Endothelial cell of umbilical vein (primary cell): Measurements from ENCODE around the gene OR4N2. TPM values are rescaled to one million over a fixed set of nuclear protein-coding genes. Genes with fewer than 3 reads are reported as not detected.
"Not testable (repeated sequence)": the region's sequence is repeated elsewhere in the genome, so short reads cannot be mapped to it uniquely, and the experiment has no call there.

Experiments used
- BruUV-seq: library from RNA; stranded (reverse); fragments of 400-500 nt; replicated peaks from 2 replicates; lab custom pipeline; 2021; lab: Mats Ljungman, UMichigan
- CTCF ChIA-PET: fragments of 300-600, 350-600 bp; sonication (Branson Sonifier 250); formaldehyde crosslinking; loops from one replicate; lab custom pipeline; 2021; ENCODE audit warnings: antibody characterized with exemption, inconsistent platforms; lab: Charles Lee
- POLR2A ChIA-PET: fragments of 300-600, 350-600 bp; sonication (Branson Sonifier 250); formaldehyde crosslinking; loops from one replicate; lab custom pipeline; 2021; ENCODE audit warnings: antibody characterized with exemption, inconsistent platforms; lab: Charles Lee
- DNase-seq: peaks from one replicate; pipeline ENCODE4 v3.0.0-alpha.2; 2011; ENCODE audit warnings: low read depth, low spot score
- FAIRE-seq: peaks from 2 replicates; lab custom pipeline; 2011; peaks lifted over from hg19 to GRCh38; lab: Jason Lieb, UNC
- H2AFZ ChIP-seq: 2 replicates; pipeline ENCODE4 v1.6.0; 2012; ENCODE audit warnings: low read depth, low read length, control low read depth, inconsistent platforms
- H3K27ac ChIP-seq: 2 replicates; pipeline ENCODE4 v1.5.1; 2011; ENCODE audit warnings: low read depth, mild to moderate bottlenecking, control low read depth, low read length, moderate library complexity; ENCODE audit not compliant: insufficient read depth
- H3K27me3 ChIP-seq, 2 experiments: 2 replicates each; pipeline versions ENCODE4 v1.6.0 to v1.6.1; 2011; ENCODE audit warnings: low read length in 2 of 2, mixed read lengths in 1 of 2; ENCODE audit not compliant: control insufficient read depth in 2 of 2, insufficient read depth in 2 of 2
- H3K36me3 ChIP-seq, 2 experiments: 2 replicates in 1 of 2; 3 replicates in 1 of 2; pipeline ENCODE4 v1.5.1; 2011; ENCODE audit warnings: low read length in 2 of 2, mild to moderate bottlenecking in 1 of 2, moderate library complexity in 1 of 2; ENCODE audit not compliant: control insufficient read depth in 2 of 2, insufficient read depth in 2 of 2; ENCODE audit errors: extremely low read depth in 1 of 2
- H3K4me1 ChIP-seq: 3 replicates; pipeline ENCODE4 v1.5.1; 2011; ENCODE audit warnings: mild to moderate bottlenecking, low read length; ENCODE audit not compliant: control insufficient read depth, insufficient read depth; ENCODE audit errors: extremely low read depth
- H3K4me2 ChIP-seq: 2 replicates; pipeline ENCODE4 v1.6.1; 2011; ENCODE audit warnings: low read length, control low read depth, mixed read lengths; ENCODE audit not compliant: insufficient read depth
- H3K4me3 ChIP-seq, 3 experiments: fragments of 200-600 bp in 1 of 3; sonication (generic), shearing (Covaris generic) in 1 of 3; replicated peaks in 1 of 3; 2 replicates each; pipeline ENCODE4 v1.5.1; 2011 to 2016; ENCODE audit warnings: control low read depth in 3 of 3, low read length in 3 of 3, mild to moderate bottlenecking in 2 of 3, inconsistent platforms in 1 of 3, low read depth in 1 of 3, moderate library complexity in 1 of 3; ENCODE audit not compliant: insufficient read depth in 1 of 3
- H3K79me2 ChIP-seq: 2 replicates; pipeline ENCODE4 v1.6.0; 2012; ENCODE audit warnings: low read length, inconsistent platforms; ENCODE audit not compliant: control insufficient read depth, insufficient read depth
- H3K9ac ChIP-seq: replicated peaks from 2 replicates; pipeline ENCODE3; 2011; ENCODE audit warnings: low read length, control low read depth; ENCODE audit not compliant: insufficient read depth; ENCODE audit errors: extremely low read depth
- H3K9me1 ChIP-seq: replicated peaks from 3 replicates; pipeline ENCODE4 v1.6.0; 2011; ENCODE audit warnings: mild to moderate bottlenecking, low read length; ENCODE audit not compliant: control insufficient read depth, insufficient read depth; ENCODE audit errors: extremely low read depth
- H3K9me3 ChIP-seq: replicated peaks from 2 replicates; pipeline ENCODE4 v1.5.1; 2012; ENCODE audit warnings: low read length, inconsistent platforms; ENCODE audit not compliant: control insufficient read depth, insufficient read depth
- H4K20me1 ChIP-seq: replicated peaks from 2 replicates; pipeline ENCODE3; 2011; ENCODE audit warnings: mild to moderate bottlenecking, low read length; ENCODE audit not compliant: control insufficient read depth, insufficient read depth; ENCODE audit errors: extremely low read depth
- EZH2 ChIP-seq: IDR thresholded peaks from 2 replicates; pipeline ENCODE4 v1.6.1; 2012; ENCODE audit warnings: borderline replicate concordance, low read depth, mild to moderate bottlenecking, moderate library complexity, low read length, inconsistent platforms; ENCODE audit not compliant: severe bottlenecking
- FOS ChIP-seq: IDR thresholded peaks from 2 replicates; pipeline ENCODE4 v1.6.1; 2011; ENCODE audit warnings: mild to moderate bottlenecking, low read length, moderate library complexity, borderline replicate concordance; ENCODE audit not compliant: insufficient read depth
- GATA2 ChIP-seq: IDR thresholded peaks from 2 replicates; pipeline ENCODE4 v1.7.0; 2011; ENCODE audit warnings: low read depth, mild to moderate bottlenecking, moderate library complexity, mixed read lengths, low read length; ENCODE audit not compliant: insufficient read length, insufficient read depth
- JUN ChIP-seq: IDR thresholded peaks from 2 replicates; pipeline ENCODE4 v1.6.1; 2011; ENCODE audit warnings: borderline replicate concordance, low read depth; ENCODE audit not compliant: insufficient read length, insufficient read depth
- MAX ChIP-seq: IDR thresholded peaks from 2 replicates; pipeline ENCODE4 v1.6.1; 2011; ENCODE audit not compliant: insufficient read depth, insufficient read length
- MYC ChIP-seq: IDR thresholded peaks from one replicate; pipeline ENCODE4 v1.6.1; 2011; ENCODE audit warnings: mild to moderate bottlenecking, low read depth, low read length
- POLR2A ChIP-seq: IDR thresholded peaks from 2 replicates; pipeline ENCODE4 v1.6.1; 2012; ENCODE audit warnings: low read depth, mild to moderate bottlenecking, control low read depth, low read length
- POLR2AphosphoS5 ChIP-seq: IDR thresholded peaks from 2 replicates; pipeline ENCODE4 v1.6.1; 2012; ENCODE audit warnings: low read depth, mild to moderate bottlenecking, control low read depth, low read length, moderate library complexity; ENCODE audit not compliant: insufficient read depth
- dilution Hi-C: fragments of 300-500 bp; cut with MboI; formaldehyde crosslinking; loops from one replicate; pipeline ENCODE4 v1.15.0; 2019; ENCODE audit warnings: low sequenced_read_pairs; ENCODE audit not compliant: extremely low pct_ligation_motif_present
- intact Hi-C: fragments of 100-400 bp; cut with micrococcal nuclease; formaldehyde crosslinking; loops from one replicate; pipeline ENCODE4 v1.10.0; 2022
- polyA plus RNA-seq, 4 experiments: library from polyadenylated mRNA; depleted of rRNA in 3 of 4; stranded (reverse) in 3 of 4; unstranded in 1 of 4; fragments of >200 nt; gene quantifications; 2 replicates each; pipeline versions ENCODE4 v1.2.1 to v1.2.3, GENCODE V29; 2011 to 2012; ENCODE audit warnings: missing spikeins in 1 of 4
- total RNA-seq: library from RNA; stranded (reverse); gene quantifications from 2 replicates; pipeline ENCODE4 v1.2.3, GENCODE V29; 2021
- TF ChIP-seq, protein P1 (sequence below), 2 donors: IDR thresholded peaks; 1 replicate in 1 of 2; 2 replicates in 1 of 2; pipeline ENCODE4 v1.5.1; 2011; ENCODE audit warnings: low read length in 2 of 2, mild to moderate bottlenecking in 2 of 2, moderate library complexity in 2 of 2, control low read depth in 1 of 2, inconsistent platforms in 1 of 2, low read depth in 1 of 2; ENCODE audit not compliant: insufficient read depth in 1 of 2; ENCODE audit errors: extremely low read depth in 1 of 2

Gene OR4N2
- total and polyA plus RNA-seq, 2 donors (not counting 3 experiments of a cell fraction or from before 2014, with no cell fraction given), result not detected

GRCh38 chr14:19801118-19801464 lies 2.5 kb upstream of the OR4N2 start:
- FAIRE-seq (no peak), DNase-seq (no peak)
- Histone ChIP-seq H3K4me2 (no peak overlapping the region), H3K9me3 (peaks cover 2% of the 10 kb centered on the region), H4K20me1 (no peaks in the 10 kb centered on the region), H2AFZ (no peak overlapping the region), H3K79me2 (no peaks in the 10 kb centered on the region), H3K4me1 (no peaks in the 10 kb centered on the region), H3K36me3 (no peaks in the 10 kb centered on the region), H3K9ac (no peak overlapping the region), H3K4me3 (no peak overlapping the region), H3K27me3 (no peaks in the 10 kb centered on the region), H3K9me1 (no peaks in the 10 kb centered on the region), H3K27ac (no peak overlapping the region)
- ChIA-PET POLR2A (no interaction called here), CTCF (no interaction called here)
- dilution Hi-C loops, result no loop called here
- TF ChIP-seq GATA2, result no peak
- TF ChIP-seq FOS, result no peak
- no peak for TF ChIP-seq MAX
- no peak for TF ChIP-seq EZH2
- TF ChIP-seq, protein P1, sequence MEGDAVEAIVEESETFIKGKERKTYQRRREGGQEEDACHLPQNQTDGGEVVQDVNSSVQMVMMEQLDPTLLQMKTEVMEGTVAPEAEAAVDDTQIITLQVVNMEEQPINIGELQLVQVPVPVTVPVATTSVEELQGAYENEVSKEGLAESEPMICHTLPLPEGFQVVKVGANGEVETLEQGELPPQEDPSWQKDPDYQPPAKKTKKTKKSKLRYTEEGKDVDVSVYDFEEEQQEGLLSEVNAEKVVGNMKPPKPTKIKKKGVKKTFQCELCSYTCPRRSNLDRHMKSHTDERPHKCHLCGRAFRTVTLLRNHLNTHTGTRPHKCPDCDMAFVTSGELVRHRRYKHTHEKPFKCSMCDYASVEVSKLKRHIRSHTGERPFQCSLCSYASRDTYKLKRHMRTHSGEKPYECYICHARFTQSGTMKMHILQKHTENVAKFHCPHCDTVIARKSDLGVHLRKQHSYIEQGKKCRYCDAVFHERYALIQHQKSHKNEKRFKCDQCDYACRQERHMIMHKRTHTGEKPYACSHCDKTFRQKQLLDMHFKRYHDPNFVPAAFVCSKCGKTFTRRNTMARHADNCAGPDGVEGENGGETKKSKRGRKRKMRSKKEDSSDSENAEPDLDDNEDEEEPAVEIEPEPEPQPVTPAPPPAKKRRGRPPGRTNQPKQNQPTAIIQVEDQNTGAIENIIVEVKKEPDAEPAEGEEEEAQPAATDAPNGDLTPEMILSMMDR (IDR thresholded peaks at IDR 0.05; ENCODE audit: extremely low read depth in 1 of 2, insufficient read depth in 1 of 2, low read depth in 1 of 2, low read length in 2 of 2), result no peak
- TF ChIP-seq JUN, result no peak
- no peak for TF ChIP-seq POLR2A
- no peak for TF ChIP-seq POLR2AphosphoS5
- no peak for TF ChIP-seq MYC
- BruUV-seq, result no TSS peak
- intact Hi-C loops, result no loop called here

- H3K79me2 ChIP-seq, H4K20me1 ChIP-seq, H3K36me3 ChIP-seq, CTCF ChIA-PET, POLR2A ChIA-PET, H3K27me3 ChIP-seq, BruUV-seq, H3K4me3 ChIP-seq, H3K9ac ChIP-seq, dilution Hi-C loops, FAIRE-seq, H2AFZ ChIP-seq, H3K9me1 ChIP-seq, H3K4me1 ChIP-seq, H3K4me2 ChIP-seq, H3K9me3 ChIP-seq, H3K27ac ChIP-seq, DNase-seq, intact Hi-C loops: not testable (repeated sequence)
These were observed 9.8 kb downstream of the OR4N2 start for GRCh38 chr14:19813171-19813920.

GRCh38 chr14:19819879-19820278 lies 16.3 kb downstream of the OR4N2 start:
- H4K20me1 ChIP-seq, H3K4me1 ChIP-seq, H3K4me2 ChIP-seq, CTCF ChIA-PET, H3K9me3 ChIP-seq, BruUV-seq, H3K9ac ChIP-seq, H3K36me3 ChIP-seq, H3K27ac ChIP-seq, H3K27me3 ChIP-seq, dilution Hi-C loops, H2AFZ ChIP-seq, FAIRE-seq, H3K9me1 ChIP-seq, H3K4me3 ChIP-seq, H3K79me2 ChIP-seq, intact Hi-C loops, DNase-seq, POLR2A ChIA-PET: not testable (repeated sequence)
